Measurements from ENCODE around the gene CSF1.

Gene CSF1

GRCh38 chr1:109887271-109887670, 23.4 kb upstream of the CSF1 start:
- Histone ChIP-seq H3K4me3 (no peak overlapping the region), H4K20me1 (no peaks in the 10 kb centered on the region), H3K27me3 (no peaks in the 10 kb centered on the region; a peak in 1 of 22 replicates), H3K4me2 (peak overlapping the region; percentile 57 to 92 (median 82)), H3K36me3 (no peaks in the 10 kb centered on the region), H3K9me3 (replicated peaks in 1 of 11) (no peaks in the 10 kb centered on the region), H3K4me1 (peaks cover 20 to 69% (median 44%) of the 10 kb centered on the region in 10 experiments), H3K9ac (peak overlapping the region in 3 of 11 experiments; percentile 11 to 70 (median 47); a peak in 5 of 22 replicates), H3K27ac (peak overlapping the region in 9 of 11 experiments; percentile 57 to 81 (median 72); a peak in 18 of 22 replicates)
- no peak for TF ChIP-seq Cebpa-rat (IDR thresholded peaks at IDR 0.05)

- no peaks in the 10 kb centered on the region for H4K20me1 ChIP-seq
- H3K9me3 ChIP-seq (replicated peaks in 1 of 11), result no peaks in the 10 kb centered on the region
Measured at GRCh38 chr1:109887884-109888283, 22.8 kb upstream of the CSF1 start.

GRCh38 chr1:109889094-109889493, 21.6 kb upstream of the CSF1 start:
- TF ChIP-seq Cebpa-rat (IDR thresholded peaks at IDR 0.05), result no peak
- H3K4me1 ChIP-seq, result peaks cover 20 to 72% (median 40%) of the 10 kb centered on the region in 10 experiments
- no peak overlapping the region for H3K9ac ChIP-seq

More at GRCh38 chr1:109887884-109888283, 22.8 kb upstream of the CSF1 start:
- no peak for TF ChIP-seq Cebpa-rat (IDR thresholded peaks at IDR 0.05)
- Histone ChIP-seq H3K9ac (no peak overlapping the region; a peak in 1 of 22 replicates), H3K27ac (peak overlapping the region in 8 of 11 experiments; percentile 57 to 81 (median 73); a peak in 14 of 22 replicates), H3K4me1 (peaks cover 20 to 72% (median 46%) of the 10 kb centered on the region in 10 experiments), H3K27me3 (no peaks in the 10 kb centered on the region; a peak in 1 of 22 replicates), H3K4me2 (peak overlapping the region in 10 of 11 experiments; percentile 57 to 92 (median 82); a peak in 17 of 22 replicates), H3K4me3 (no peak overlapping the region), H3K36me3 (no peaks in the 10 kb centered on the region)

GRCh38 chr1:109890115-109890953, 20.3 kb upstream of the CSF1 start:
- Histone ChIP-seq H3K4me1 (peaks cover 21 to 73% (median 42%) of the 10 kb centered on the region in 10 experiments), H3K36me3 (no peaks in the 10 kb centered on the region), H3K9ac (no peak overlapping the region), H3K9me3 (replicated peaks in 1 of 11) (no peaks in the 10 kb centered on the region), H4K20me1 (no peaks in the 10 kb centered on the region), H3K4me2 (no peak overlapping the region), H3K27me3 (no peaks in the 10 kb centered on the region; a peak in 1 of 22 replicates), H3K4me3 (no peak overlapping the region), H3K27ac (no peak overlapping the region; a peak in 1 of 22 replicates)
- no peak for TF ChIP-seq Cebpa-rat (IDR thresholded peaks at IDR 0.05)

More at GRCh38 chr1:109889094-109889493, 21.6 kb upstream of the CSF1 start:
- Histone ChIP-seq H4K20me1 (no peaks in the 10 kb centered on the region), H3K27ac (no peak overlapping the region), H3K9me3 (replicated peaks in 1 of 11) (no peaks in the 10 kb centered on the region), H3K4me3 (no peak overlapping the region), H3K27me3 (no peaks in the 10 kb centered on the region; a peak in 1 of 22 replicates), H3K4me2 (no peak overlapping the region), H3K36me3 (no peaks in the 10 kb centered on the region)

- Histone ChIP-seq H4K20me1 (no peaks in the 10 kb centered on the region), H3K4me3 (no peak overlapping the region), H3K4me2 (peak overlapping the region in 3 of 11 experiments; percentile 63 to 81 (median 64); a peak in 5 of 22 replicates), H3K27ac (peak overlapping the region in 1 of 11 experiments; percentile 36; a peak in 1 of 22 replicates), H3K27me3 (no peaks in the 10 kb centered on the region; a peak in 1 of 22 replicates), H3K9ac (no peak overlapping the region), H3K36me3 (no peaks in the 10 kb centered on the region), H3K9me3 (replicated peaks in 1 of 11) (no peaks in the 10 kb centered on the region), H3K4me1 (peaks cover 15 to 73% (median 42%) of the 10 kb centered on the region in 10 experiments)
- TF ChIP-seq Cebpa-rat (IDR thresholded peaks at IDR 0.05), result no peak
Measured at GRCh38 chr1:109891930-109892329, 18.7 kb upstream of the CSF1 start.

- H3K9ac ChIP-seq, result 0 out of 22 replicates have a peak overlapping the region, but pooled peaks of 1 of the 11 experiments have one; percentile 4
- no peaks in the 10 kb centered on the region for H3K36me3 ChIP-seq
- H3K27ac ChIP-seq, result peak overlapping the region in 4 of 11 experiments; percentile 23 to 45 (median 34); a peak in 6 of 22 replicates
- no peaks in the 10 kb centered on the region for H3K9me3 ChIP-seq (replicated peaks in 1 of 11)
- no peaks in the 10 kb centered on the region; a peak in 1 of 22 replicates for H3K27me3 ChIP-seq
- no peaks in the 10 kb centered on the region for H4K20me1 ChIP-seq
- H3K4me3 ChIP-seq, result no peak overlapping the region
- H3K4me1 ChIP-seq, result peaks cover 7 to 73% (median 41%) of the 10 kb centered on the region in 10 experiments
- TF ChIP-seq Cebpa-rat (IDR thresholded peaks at IDR 0.05), result no peak
- peak overlapping the region in 5 of 11 experiments; percentile 29 to 81 (median 63); a peak in 10 of 22 replicates for H3K4me2 ChIP-seq
Measured at GRCh38 chr1:109892561-109893368, 17.9 kb upstream of the CSF1 start.

- Histone ChIP-seq H3K9ac (no peak overlapping the region), H3K4me1 (peaks cover 7 to 65% (median 37%) of the 10 kb centered on the region in 10 experiments)
Measured at GRCh38 chr1:109893532-109894171, 17.0 kb upstream of the CSF1 start.

More at GRCh38 chr1:109893532-109894171, 17.0 kb upstream of the CSF1 start:
- H3K36me3 ChIP-seq, result no peaks in the 10 kb centered on the region
- H3K4me2 ChIP-seq, result peak overlapping the region in 5 of 11 experiments; percentile 78 to 89 (median 81); a peak in 4 of 22 replicates
- no peaks in the 10 kb centered on the region for H3K9me3 ChIP-seq (replicated peaks in 1 of 11)
- no peaks in the 10 kb centered on the region for H4K20me1 ChIP-seq
- no peaks in the 10 kb centered on the region; a peak in 1 of 22 replicates for H3K27me3 ChIP-seq
- H3K27ac ChIP-seq, result no peak overlapping the region; a peak in 2 of 22 replicates
- no peak for TF ChIP-seq Cebpa-rat (IDR thresholded peaks at IDR 0.05)
- H3K4me3 ChIP-seq, result no peak overlapping the region

Measured in BLaER1 treated with 17β-estradiol and CSF1 and Interleukin-3, amounts not matched to agents 10 nM and 100 nM (cell line).